Body of pancreas (tissue), 4 donors: Measurements from ENCODE around the gene ZBTB49.

ENCODE experiments used
- CTCF ChIP-seq, 7 experiments: fragments of 450-650 bp in 4 of 7; fragments of 200-600 bp in 3 of 7; sonication (generic) in 3 of 7; IDR thresholded peaks; one replicate each; pipeline ENCODE4 v1.5.1; 2016 to 2019; ENCODE audit warnings: antibody characterized with exemption in 7 of 7
- POLR2A ChIP-seq, 3 donors: fragments of 450-650 bp; IDR thresholded peaks; one replicate each; pipeline ENCODE4 v1.6.1; 2016; ENCODE audit warnings: antibody characterized with exemption in 3 of 3, mild to moderate bottlenecking in 2 of 3

- TF ChIP-seq POLR2A (IDR thresholded peaks at IDR 0.05) (no peak), CTCF (IDR thresholded peaks at IDR 0.05) (no peak)
These were observed 21.3 kb upstream of the ZBTB49 start for GRCh38 chr4:4268776-4269175.
